ENCODE results near the gene SEC14L1.

DNA sequence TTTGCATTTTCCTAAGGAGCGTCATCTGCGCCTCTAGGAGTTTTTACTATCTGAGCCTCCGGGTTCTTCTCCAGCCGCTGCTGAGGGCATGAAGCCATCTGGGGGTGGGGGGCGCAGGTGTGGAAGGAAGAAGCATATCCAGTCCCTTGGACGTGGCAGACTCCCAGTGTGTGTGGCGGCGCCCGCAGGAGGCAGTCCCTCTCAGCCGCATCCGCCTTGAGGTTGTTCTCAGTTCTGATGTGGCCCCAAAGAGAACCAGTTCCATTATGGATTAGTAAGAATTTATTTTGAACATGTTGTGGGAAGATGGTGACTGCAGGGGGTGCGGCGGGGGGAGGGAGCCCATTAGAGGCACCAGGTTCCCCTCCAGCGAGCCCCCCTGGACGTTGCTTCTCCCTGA lies 100.2 kb downstream of the SEC14L1 start:
- TF ChIP-seq EZH2phosphoT487 (IDR thresholded peaks at IDR 0.05; ENCODE audit: low read length) = no peak
- TF ChIP-seq, protein P1, sequence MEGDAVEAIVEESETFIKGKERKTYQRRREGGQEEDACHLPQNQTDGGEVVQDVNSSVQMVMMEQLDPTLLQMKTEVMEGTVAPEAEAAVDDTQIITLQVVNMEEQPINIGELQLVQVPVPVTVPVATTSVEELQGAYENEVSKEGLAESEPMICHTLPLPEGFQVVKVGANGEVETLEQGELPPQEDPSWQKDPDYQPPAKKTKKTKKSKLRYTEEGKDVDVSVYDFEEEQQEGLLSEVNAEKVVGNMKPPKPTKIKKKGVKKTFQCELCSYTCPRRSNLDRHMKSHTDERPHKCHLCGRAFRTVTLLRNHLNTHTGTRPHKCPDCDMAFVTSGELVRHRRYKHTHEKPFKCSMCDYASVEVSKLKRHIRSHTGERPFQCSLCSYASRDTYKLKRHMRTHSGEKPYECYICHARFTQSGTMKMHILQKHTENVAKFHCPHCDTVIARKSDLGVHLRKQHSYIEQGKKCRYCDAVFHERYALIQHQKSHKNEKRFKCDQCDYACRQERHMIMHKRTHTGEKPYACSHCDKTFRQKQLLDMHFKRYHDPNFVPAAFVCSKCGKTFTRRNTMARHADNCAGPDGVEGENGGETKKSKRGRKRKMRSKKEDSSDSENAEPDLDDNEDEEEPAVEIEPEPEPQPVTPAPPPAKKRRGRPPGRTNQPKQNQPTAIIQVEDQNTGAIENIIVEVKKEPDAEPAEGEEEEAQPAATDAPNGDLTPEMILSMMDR (IDR thresholded peaks at IDR 0.05; ENCODE audit: low read length) = no peak
